Left cardiac atrium (tissue), 4 donors: ENCODE results near the gene GUCY2D. TPM values are rescaled to one million over a fixed set of nuclear protein-coding genes. Genes with fewer than 3 reads are reported as not detected.

Experiments
- ATAC-seq, 2 donors: fragments of 200-7000 bp; cut with Tn5 transposase; one replicate each; pipeline ENCODE4 v1.9.1; 2020; ENCODE audit warnings: mild to moderate bottlenecking in 2 of 2, moderate library complexity in 2 of 2
- DNase-seq: peaks from one replicate; pipeline ENCODE4 v3.0.0-alpha.2; 2020
- intact Hi-C, 2 donors: fragments of 100-400 bp; cut with DNase I; formaldehyde crosslinking; loops; one replicate each; pipeline versions ENCODE4 v1.14.1 to v1.15.1; 2022 to 2023
- total RNA-seq, 2 donors: library from RNA; stranded (reverse); fragmentation: NEBNext Ultra II Directional; extraction: Animal tissue kit (Norgen Biotek cat#: 25700); gene quantifications; one replicate each; pipeline ENCODE4 v1.2.1, GENCODE V29; 2021
- donor health status: DM: no; HTN: yes; CAD: no.
- donor health status: DM: no; HTN: yes; CAD: no; lungs with severe emphysema.
- donor health status: DM: yes; HTN: yes; CAD: no.
- donor health status: Dilated cardiomyopathy.

The GUCY2D gene
- total RNA-seq, 2 donors from 2014 or later, result 0.10 to 0.38 TPM

- intact Hi-C loops, result loop anchor here (2.0 to 10.0 kb wide), 5 partner anchors 76 to 246 kb away; no protein-coding TSS in a partner anchor
- peak; percentile 69 to 70 for ATAC-seq
- no peak for DNase-seq
Observed at GRCh38 chr17:7988750-7989178, 13.7 kb upstream of the GUCY2D start.

- DNase-seq, result peak; percentile 84
- ATAC-seq, result peak; percentile 88
- intact Hi-C loops, result loop anchor here (2.0 to 10.0 kb wide), 6 partner anchors 65 to 248 kb away; no protein-coding TSS in a partner anchor
Observed at GRCh38 chr17:7989781-7990655, 12.4 kb upstream of the GUCY2D start.

GRCh38 chr17:7992516-7992915 is 9.9 kb upstream of the GUCY2D start:
- DNase-seq (no peak), ATAC-seq (no peak)
- intact Hi-C loops, result loop anchor here in 1 of 2 donors (10.0 kb wide), 1 partner anchor 62 kb away; no protein-coding TSS in a partner anchor

DNA sequence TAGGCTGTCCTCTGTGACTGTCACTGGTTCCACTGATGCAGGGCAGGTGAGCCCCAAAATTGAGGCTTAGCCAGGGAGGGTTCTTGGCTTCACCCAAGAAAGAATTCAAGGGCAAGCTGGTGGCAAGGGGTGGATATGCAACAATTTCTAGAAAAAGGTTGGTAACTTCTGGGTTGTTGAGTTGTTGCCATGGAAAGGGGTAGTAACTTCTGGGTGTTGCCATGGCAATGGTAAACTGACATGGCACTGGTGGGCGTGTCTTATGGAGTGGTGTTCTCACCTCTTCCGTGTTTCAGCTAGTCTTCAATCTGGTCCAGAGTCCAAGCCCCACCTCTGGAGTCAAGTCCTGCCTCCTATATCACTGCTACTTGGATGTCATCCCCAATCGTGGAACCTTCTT is 9.5 kb upstream of the GUCY2D start:
- DNase-seq, result no peak
- intact Hi-C loops, result loop anchor here in 1 of 2 donors (10.0 kb wide), 1 partner anchor 62 kb away; no protein-coding TSS in a partner anchor
- no peak for ATAC-seq

- ATAC-seq (no peak), DNase-seq (no peak)
- intact Hi-C loops, result loop anchor here in 1 of 2 donors (10.0 kb wide), 1 partner anchor 61 kb away; no protein-coding TSS in a partner anchor
Observed at GRCh38 chr17:7993972-7994589, 8.3 kb upstream of the GUCY2D start.

DNA sequence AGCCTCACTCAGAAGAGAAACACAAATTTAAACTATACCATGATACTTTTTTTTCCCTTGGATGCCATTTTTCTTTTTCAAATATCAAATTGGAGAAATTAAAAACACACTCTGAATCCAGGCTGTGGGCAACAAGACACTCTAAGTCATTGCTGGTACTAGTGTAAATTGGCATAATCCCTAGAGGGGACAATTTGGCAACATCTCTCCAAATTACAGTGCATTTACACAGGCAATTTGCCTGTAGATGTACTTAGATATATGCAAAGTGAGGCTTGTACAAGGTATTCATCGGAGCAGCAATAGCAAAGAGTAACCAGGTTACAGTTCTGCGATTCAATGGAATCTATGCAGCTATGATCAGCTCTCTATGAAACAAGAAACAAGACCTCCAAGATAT is 6.7 kb upstream of the GUCY2D start:
- no peak for ATAC-seq

DNA sequence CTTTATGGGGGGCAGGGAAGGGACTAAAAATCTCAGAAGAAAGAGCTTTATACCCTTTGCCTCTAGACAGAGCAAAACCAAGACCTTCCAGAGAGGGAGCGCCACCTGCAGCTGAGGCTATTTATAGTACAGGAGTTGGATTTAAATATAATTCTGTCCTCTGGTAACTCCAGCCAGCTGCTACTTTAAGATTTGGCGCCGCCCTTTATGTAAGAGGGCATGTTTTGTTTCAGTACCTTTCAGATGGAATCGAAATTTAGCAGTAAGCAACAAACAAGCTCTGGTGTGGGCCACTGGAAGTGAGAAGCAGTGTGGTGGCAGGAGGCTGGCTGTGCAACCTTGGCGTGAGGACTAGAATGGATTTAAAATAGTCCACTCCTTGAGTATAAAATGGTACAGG is 5.2 kb upstream of the GUCY2D start:
- DNase-seq, result no peak
- ATAC-seq, result peak; percentile 73 to 79
- intact Hi-C loops, result loop anchor here in 1 of 2 donors (10.0 kb wide), 1 partner anchor 58 kb away; no protein-coding TSS in a partner anchor

More for the DNA sequence above, 6.7 kb upstream of the GUCY2D start:
- intact Hi-C loops, result loop anchor here in 1 of 2 donors (10.0 kb wide), 1 partner anchor 59 kb away; no protein-coding TSS in a partner anchor
- no peak for DNase-seq

DNA sequence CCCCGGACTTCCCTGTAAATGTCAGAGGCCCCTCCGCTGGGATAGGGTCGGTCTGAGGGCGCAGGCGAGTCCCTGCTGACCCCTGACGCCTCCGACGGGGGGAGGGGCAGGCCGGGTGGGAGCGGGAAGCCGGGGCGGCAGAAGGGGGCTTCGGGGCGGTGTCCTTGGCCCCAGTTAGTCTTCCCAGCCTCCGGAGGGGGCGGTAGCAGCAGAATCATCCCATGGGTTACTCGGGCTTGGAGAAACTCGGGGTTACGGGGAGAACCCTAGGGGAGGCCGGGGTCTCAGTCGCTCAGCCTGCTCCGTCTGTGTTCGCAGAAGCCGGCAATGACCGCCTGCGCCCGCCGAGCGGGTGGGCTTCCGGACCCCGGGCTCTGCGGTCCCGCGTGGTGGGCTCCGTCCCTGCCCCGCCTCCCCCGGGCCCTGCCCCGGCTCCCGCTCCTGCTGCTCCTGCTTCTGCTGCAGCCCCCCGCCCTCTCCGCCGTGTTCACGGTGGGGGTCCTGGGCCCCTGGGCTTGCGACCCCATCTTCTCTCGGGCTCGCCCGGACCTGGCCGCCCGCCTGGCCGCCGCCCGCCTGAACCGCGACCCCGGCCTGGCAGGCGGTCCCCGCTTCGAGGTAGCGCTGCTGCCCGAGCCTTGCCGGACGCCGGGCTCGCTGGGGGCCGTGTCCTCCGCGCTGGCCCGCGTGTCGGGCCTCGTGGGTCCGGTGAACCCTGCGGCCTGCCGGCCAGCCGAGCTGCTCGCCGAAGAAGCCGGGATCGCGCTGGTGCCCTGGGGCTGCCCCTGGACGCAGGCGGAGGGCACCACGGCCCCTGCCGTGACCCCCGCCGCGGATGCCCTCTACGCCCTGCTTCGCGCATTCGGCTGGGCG is 542 bp downstream of the GUCY2D start:
- DNase-seq (no peak), ATAC-seq (peak; percentile 58 to 65)
- intact Hi-C loops, result no loop called here

DNA sequence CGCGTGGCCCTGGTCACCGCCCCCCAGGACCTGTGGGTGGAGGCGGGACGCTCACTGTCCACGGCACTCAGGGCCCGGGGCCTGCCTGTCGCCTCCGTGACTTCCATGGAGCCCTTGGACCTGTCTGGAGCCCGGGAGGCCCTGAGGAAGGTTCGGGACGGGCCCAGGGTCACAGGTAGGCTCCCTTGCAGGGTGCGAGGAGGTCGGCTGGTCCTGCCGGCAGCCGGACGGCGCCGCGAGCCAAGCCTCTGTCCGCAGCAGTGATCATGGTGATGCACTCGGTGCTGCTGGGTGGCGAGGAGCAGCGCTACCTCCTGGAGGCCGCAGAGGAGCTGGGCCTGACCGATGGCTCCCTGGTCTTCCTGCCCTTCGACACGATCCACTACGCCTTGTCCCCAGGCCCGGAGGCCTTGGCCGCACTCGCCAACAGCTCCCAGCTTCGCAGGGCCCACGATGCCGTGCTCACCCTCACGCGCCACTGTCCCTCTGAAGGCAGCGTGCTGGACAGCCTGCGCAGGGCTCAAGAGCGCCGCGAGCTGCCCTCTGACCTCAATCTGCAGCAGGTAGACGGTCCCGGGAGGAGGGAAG is 1.3 kb downstream of the GUCY2D start:
- intact Hi-C loops, result no loop called here
- ATAC-seq (peak in 1 of 2 donors; percentile 21), DNase-seq (no peak)

GRCh38 chr17:8004899-8005298 is 2.5 kb downstream of the GUCY2D start:
- intact Hi-C loops, result no loop called here
- no peak for DNase-seq
- ATAC-seq, result no peak

DNA sequence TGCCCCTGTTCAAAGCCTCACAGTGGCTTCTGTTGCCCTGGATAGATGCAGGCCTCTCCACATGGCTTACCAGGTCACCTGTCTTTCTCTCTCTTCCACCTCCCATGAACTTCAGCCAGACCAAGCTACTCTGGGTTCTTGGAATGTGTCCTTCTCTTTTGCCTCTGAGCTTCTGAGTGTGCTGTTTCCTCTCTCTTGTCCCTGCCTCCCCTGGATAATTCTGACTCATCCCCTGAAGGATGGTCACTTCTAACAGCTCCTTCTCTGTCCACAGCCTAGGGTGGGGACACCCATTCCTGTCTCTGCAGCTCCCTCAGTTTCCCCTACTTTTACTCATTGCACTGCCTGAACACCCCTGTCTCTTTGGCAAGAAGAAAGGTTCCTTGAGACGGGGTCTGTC is 2.9 kb downstream of the GUCY2D start:
- ATAC-seq, result no peak

DNA sequence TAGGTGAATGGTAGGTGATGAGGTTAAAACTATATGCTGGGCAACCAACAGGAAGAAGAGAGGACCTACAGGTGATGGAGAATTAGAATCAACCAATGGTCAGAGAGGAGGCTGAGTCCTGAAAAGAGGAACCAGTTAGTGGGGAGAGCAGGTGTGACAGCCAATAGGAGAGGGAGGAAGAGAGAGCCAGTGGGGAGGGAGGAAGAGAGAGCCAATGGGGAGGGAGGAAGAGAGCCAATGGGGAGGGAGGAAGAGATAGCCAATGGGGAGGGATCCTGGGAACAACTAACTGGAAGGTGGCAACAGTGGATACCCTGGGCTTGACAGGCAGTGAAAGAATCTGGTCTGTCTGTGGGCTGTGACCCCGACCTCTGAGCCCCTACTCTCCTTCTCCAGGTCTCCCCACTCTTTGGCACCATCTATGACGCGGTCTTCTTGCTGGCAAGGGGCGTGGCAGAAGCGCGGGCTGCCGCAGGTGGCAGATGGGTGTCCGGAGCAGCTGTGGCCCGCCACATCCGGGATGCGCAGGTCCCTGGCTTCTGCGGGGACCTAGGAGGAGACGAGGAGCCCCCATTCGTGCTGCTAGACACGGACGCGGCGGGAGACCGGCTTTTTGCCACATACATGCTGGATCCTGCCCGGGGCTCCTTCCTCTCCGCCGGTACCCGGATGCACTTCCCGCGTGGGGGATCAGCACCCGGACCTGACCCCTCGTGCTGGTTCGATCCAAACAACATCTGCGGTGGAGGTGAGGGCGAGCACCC is 3.7 kb downstream of the GUCY2D start:
- DNase-seq (no peak), ATAC-seq (no peak)
- intact Hi-C loops, result no loop called here

More for the DNA sequence above, 2.9 kb downstream of the GUCY2D start:
- DNase-seq, result no peak
- intact Hi-C loops, result no loop called here

- intact Hi-C loops, result no loop called here
- ATAC-seq (no peak), DNase-seq (no peak)
Observed at GRCh38 chr17:8006836-8007680, 4.6 kb downstream of the GUCY2D start.

GRCh38 chr17:8007836-8008235 is 5.4 kb downstream of the GUCY2D start:
- intact Hi-C loops, result no loop called here
- ATAC-seq (no peak), DNase-seq (no peak)

DNA sequence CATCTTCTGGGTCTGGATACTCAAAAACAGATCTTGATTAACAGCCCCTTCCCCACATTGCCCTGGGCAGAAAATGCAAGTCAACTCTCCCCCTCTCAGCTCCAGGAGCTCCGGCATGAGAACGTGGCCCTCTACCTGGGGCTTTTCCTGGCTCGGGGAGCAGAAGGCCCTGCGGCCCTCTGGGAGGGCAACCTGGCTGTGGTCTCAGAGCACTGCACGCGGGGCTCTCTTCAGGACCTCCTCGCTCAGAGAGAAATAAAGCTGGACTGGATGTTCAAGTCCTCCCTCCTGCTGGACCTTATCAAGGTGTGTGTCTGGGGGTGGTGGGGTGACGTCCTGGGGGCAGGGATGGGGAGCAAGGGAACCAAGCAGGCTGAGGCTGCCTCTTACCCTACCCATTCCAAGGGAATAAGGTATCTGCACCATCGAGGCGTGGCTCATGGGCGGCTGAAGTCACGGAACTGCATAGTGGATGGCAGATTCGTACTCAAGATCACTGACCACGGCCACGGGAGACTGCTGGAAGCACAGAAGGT is 9.7 kb downstream of the GUCY2D start:
- no peak for DNase-seq
- intact Hi-C loops, result no loop called here
- ATAC-seq, result no peak

GRCh38 chr17:8012996-8013640 is 10.7 kb downstream of the GUCY2D start:
- intact Hi-C loops, result no loop called here
- DNase-seq (no peak), ATAC-seq (no peak)
